Ovary (tissue), 9 donors: ENCODE measurements around the gene DOCK11. TPM values are rescaled to one million over a fixed set of nuclear protein-coding genes. Genes with fewer than 3 reads are reported as not detected.

Experiments
- DNase-seq, 5 donors: peaks; one replicate each; pipeline ENCODE4 v3.0.0-alpha.2; 2019 to 2020
- H3K27ac ChIP-seq, 2 donors: fragments of 200-600 bp; one replicate each; pipeline versions ENCODE4 v1.5.1 to v1.8.0; 2019 to 2022
- H3K27me3 ChIP-seq: fragments of 200-600 bp; one replicate; pipeline ENCODE4 v1.8.0; 2022
- H3K36me3 ChIP-seq: fragments of 200-600 bp; sonication (generic); one replicate; pipeline ENCODE4 v1.5.1; 2019
- H3K4me1 ChIP-seq: one replicate; pipeline ENCODE4 v1.8.1; 2013; ENCODE audit warnings: mild to moderate bottlenecking, moderate library complexity; ENCODE audit not compliant: insufficient read depth
- H3K4me3 ChIP-seq: fragments of 200-600 bp; sonication (generic); one replicate; pipeline ENCODE4 v1.5.1; 2017
- H3K9me3 ChIP-seq, 2 donors: fragments of 200-600 bp in 1 of 2; sonication (generic) in 1 of 2; one replicate each; pipeline versions ENCODE4 v1.5.1 to v1.8.1; 2013 to 2019; ENCODE audit warnings: mild to moderate bottlenecking in 1 of 2, moderate library complexity in 1 of 2
- CTCF ChIP-seq, 3 donors: fragments of 450-650 bp in 2 of 3; fragments of 200-600 bp in 1 of 3; IDR thresholded peaks; one replicate each; pipeline versions ENCODE4 v1.5.1 to v1.8.0; 2016 to 2022; ENCODE audit warnings: antibody characterized with exemption in 3 of 3, mild to moderate bottlenecking in 1 of 3
- EP300 ChIP-seq: sonication (generic); formaldehyde crosslinking; IDR thresholded peaks from one replicate; pipeline ENCODE4 v1.6.1; 2017; ENCODE audit warnings: antibody characterized with exemption
- POLR2A ChIP-seq: fragments of 450-650 bp; IDR thresholded peaks from one replicate; pipeline ENCODE4 v1.6.1; 2017; ENCODE audit warnings: antibody characterized with exemption, mild to moderate bottlenecking, moderate library complexity
- WGBS, 3 donors: extraction: QIAGEN DNeasy Blood & Tissue Kit in 1 of 3; methylation state at CpG; one replicate each; pipeline versions ENCODE4 v1.1.5 to v1.1.7; 2013 to 2017; 5-methylcytosine and 5-hydroxymethylcytosine counted together
- intact Hi-C, 4 donors: fragments of 100-400 bp; cut with DNase I; formaldehyde crosslinking; loops; one replicate each; pipeline versions ENCODE4 v1.11.0 to v1.15.1; 2022 to 2023
- polyA plus RNA-seq, 2 donors: library from polyadenylated mRNA; stranded (reverse); fragments of 200-250 nt in 1 of 2; fragments of 350-450 nt in 1 of 2; fragmentation: Illumina TruSeq in 1 of 2; extraction: RNeasy Lipid Tissue Mini Kit (QIAGEN cat#74804) in 1 of 2; gene quantifications; one replicate each; pipeline ENCODE4 v1.2.3, GENCODE V29; 2013 to 2014
- total RNA-seq, 7 donors: library from RNA; depleted of rRNA in 2 of 7; stranded (reverse); fragments of >200 nt in 2 of 7; fragmentation: NEBNext Ultra II Directional in 3 of 7; extraction: Animal tissue kit (Norgen Biotek cat#: 25700) in 3 of 7; gene quantifications; one replicate each; pipeline versions ENCODE4 v1.1.0 to v1.2.4, GENCODE V29; 2016 to 2023
- donor health status: DM: no; HTN: no; CAD: no; lungs with moderate emphysema.
- donor health status: DM: no; HTN: no; CAD: no.
- donor health status: Bipolar disorder and iron deficiency.
- donor health status: DM: yes; HTN: yes; CAD: no.
- donor health status: DM: no; HTN: no; CAD: no.
- donor health status: DM: yes; HTN: yes; CAD: no.

Gene DOCK11
- total and polyA plus RNA-seq, 9 donors = 3.6 to 18.5 (median 6.1) TPM

GRCh38 chrX:118632862-118633261, 137.2 kb downstream of the DOCK11 start:
- intact Hi-C loops = no loop called here
- no peaks in the 10 kb centered on the region for H3K9me3 ChIP-seq
- TF ChIP-seq CTCF (IDR thresholded peaks at IDR 0.05) (no peak), POLR2A (no peak), EP300 (no peak)
- WGBS, 3 donors = 69 to 74% (median 73%) methylated on average over 4 of the region's 4 CpGs
- H3K4me1 ChIP-seq = no peaks in the 10 kb centered on the region
- H3K36me3 ChIP-seq = no peaks in the 10 kb centered on the region
- no peak overlapping the region for H3K4me3 ChIP-seq
- DNase-seq = no peak
- no peak overlapping the region for H3K27ac ChIP-seq
- H3K27me3 ChIP-seq = no peaks in the 10 kb centered on the region

GRCh38 chrX:118633530-118633929, 137.9 kb downstream of the DOCK11 start:
- 76 to 83% (median 81%) methylated on average over 6 of the region's 6 CpGs for WGBS, 3 donors
- H3K4me1 ChIP-seq = no peaks in the 10 kb centered on the region
- intact Hi-C loops = no loop called here

DNA sequence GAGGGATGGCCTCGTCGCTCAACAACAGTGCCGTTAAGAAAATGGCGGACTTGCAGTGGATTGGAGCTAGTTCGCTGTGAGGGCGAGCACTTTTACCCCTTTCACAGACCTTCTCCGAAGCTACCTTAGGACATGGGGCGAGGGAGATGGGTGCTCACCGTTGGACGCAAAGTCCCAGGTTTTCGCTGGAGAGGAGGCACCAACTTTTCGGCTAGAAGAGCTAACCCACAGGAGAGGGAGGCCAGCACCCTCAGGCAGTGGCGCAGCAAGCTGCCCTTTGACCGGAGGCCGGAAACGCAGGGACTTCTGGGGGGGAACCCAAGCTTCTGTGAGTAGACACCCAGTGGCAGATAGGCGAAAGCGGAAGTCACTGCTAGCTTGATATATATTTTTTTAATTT, 138.7 kb downstream of the DOCK11 start:
- no peaks in the 10 kb centered on the region for H3K27me3 ChIP-seq
- no peaks in the 10 kb centered on the region for H3K9me3 ChIP-seq
- H3K4me1 ChIP-seq = no peaks in the 10 kb centered on the region
- 88 to 91% (median 89%) methylated on average over 18 of the region's 18 CpGs for WGBS, 3 donors
- H3K27ac ChIP-seq = no peak overlapping the region
- H3K4me3 ChIP-seq = no peak overlapping the region
- no peak for TF ChIP-seq CTCF (IDR thresholded peaks at IDR 0.05)
- TF ChIP-seq POLR2A = no peak
- no peak for TF ChIP-seq EP300
- DNase-seq = no peak
- H3K36me3 ChIP-seq = no peaks in the 10 kb centered on the region
- intact Hi-C loops = no loop called here

More at GRCh38 chrX:118633530-118633929, 137.9 kb downstream of the DOCK11 start:
- Histone ChIP-seq H3K36me3 (no peaks in the 10 kb centered on the region), H3K4me3 (no peak overlapping the region), H3K27ac (no peak overlapping the region), H3K9me3 (no peaks in the 10 kb centered on the region), H3K27me3 (no peaks in the 10 kb centered on the region)
- no peak for TF ChIP-seq POLR2A
- TF ChIP-seq CTCF (IDR thresholded peaks at IDR 0.05) = no peak
- no peak for TF ChIP-seq EP300
- DNase-seq = no peak

DNA sequence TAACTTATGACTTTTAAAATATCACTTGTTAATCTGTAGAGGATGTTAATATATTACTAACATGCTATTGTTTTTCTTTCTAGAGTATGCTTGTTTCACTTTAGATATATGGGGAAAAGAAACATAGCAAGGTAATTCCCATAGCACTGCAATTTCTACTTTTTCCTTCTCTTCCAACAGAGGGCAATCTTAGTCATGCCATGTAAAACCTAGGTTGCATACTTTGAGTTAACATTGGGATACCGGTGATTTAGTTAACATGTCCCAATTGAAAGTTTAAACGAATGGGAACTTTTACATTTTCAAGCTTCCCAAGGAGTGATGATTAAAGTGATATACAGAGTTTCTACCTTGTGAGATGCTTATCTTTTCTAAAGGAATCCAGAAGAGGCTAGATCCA, 142.4 kb downstream of the DOCK11 start:
- WGBS, 3 donors = 25 to 42% (median 35%) methylated on average over 2 of the region's 2 CpGs
- no peaks in the 10 kb centered on the region for H3K9me3 ChIP-seq
- intact Hi-C loops = no loop called here
- no peaks in the 10 kb centered on the region for H3K27me3 ChIP-seq
- H3K36me3 ChIP-seq = no peaks in the 10 kb centered on the region
- H3K4me1 ChIP-seq = no peaks in the 10 kb centered on the region
- no peak for DNase-seq
- no peak for TF ChIP-seq EP300
- TF ChIP-seq POLR2A = no peak
- TF ChIP-seq CTCF (IDR thresholded peaks at IDR 0.05) = no peak
- H3K27ac ChIP-seq = no peak overlapping the region
- no peak overlapping the region for H3K4me3 ChIP-seq
